ENCODE measurements around the gene ALK. TPM values are rescaled to one million over a fixed set of nuclear protein-coding genes. Genes with fewer than 3 reads are reported as not detected.

Gene ALK
- total and polyA plus RNA-seq, 10 of the 15 experiments (the other 5 are each of a cell fraction or from before 2014, with no cell fraction given): 0.11 TPM; not detected in 9

- RAD21 ChIA-PET (ENCODE audit: unreplicated experiment): no interaction called here
- H3K9me3 ChIP-seq (replicated peaks; ENCODE audit: control insufficient read depth, insufficient read depth, low read length): no peaks in the 10 kb centered on the region
- POLR2A ChIA-PET: no interaction called here
- H3K36me3 ChIP-seq (ENCODE audit: control insufficient read depth in 2 of 2, insufficient read depth in 2 of 2, low read length in 1 of 2): no peaks in the 10 kb centered on the region
- H3K4me2 ChIP-seq (ENCODE audit: control insufficient read depth, insufficient read depth): no peak overlapping the region
- DNase-seq (ENCODE audit: low read depth, low spot score): no peak
- H3K27me3 ChIP-seq (replicated peaks in 1 of 2; ENCODE audit: control insufficient read depth in 2 of 2, insufficient read depth in 2 of 2, low read length in 1 of 2): peaks cover 0 to 6% of the 10 kb centered on the region in 2 experiments; a peak in 3 of 4 replicates
- in situ Hi-C loops (cut with MboI): no loop called here
- H3K4me3 ChIP-seq: no peak overlapping the region
- CTCF ChIA-PET: no interaction called here
- H3K4me1 ChIP-seq (ENCODE audit: control insufficient read depth, insufficient read depth, low read length): no peaks in the 10 kb centered on the region
- H4K20me1 ChIP-seq (ENCODE audit: control insufficient read depth, insufficient read depth): no peaks in the 10 kb centered on the region
- H3K9ac ChIP-seq (ENCODE audit: control insufficient read depth, insufficient read depth, low read length): no peak overlapping the region
- TF ChIP-seq ATF2 (IDR thresholded peaks at IDR 0.05; ENCODE audit: low read length) (no peak), PML (IDR thresholded peaks at IDR 0.05; ENCODE audit: low read length) (no peak), IRF4 (IDR thresholded peaks at IDR 0.05; ENCODE audit: low read depth, low read length) (no peak), IKZF2 (IDR thresholded peaks at IDR 0.05) (no peak), SREBF2 (IDR thresholded peaks at IDR 0.05; ENCODE audit: low read length) (no peak), ZZZ3 (IDR thresholded peaks at IDR 0.05; ENCODE audit: control insufficient read depth, insufficient read length, low read depth) (no peak), POLR2AphosphoS2 (IDR thresholded peaks at IDR 0.05; ENCODE audit: low read depth, low read length) (no peak), NFIC (IDR thresholded peaks at IDR 0.05; ENCODE audit: low read depth, low read length) (no peak), KLF5 (IDR thresholded peaks at IDR 0.05; ENCODE audit: partially characterized antibody) (no peak), E4F1 (IDR thresholded peaks at IDR 0.05; ENCODE audit: borderline replicate concordance, partially characterized antibody) (no peak), PAX5 (IDR thresholded peaks at IDR 0.05; ENCODE audit: borderline replicate concordance, low read depth, low read length) (no peak), YBX1 (IDR thresholded peaks at IDR 0.05) (no peak), ATF7 (IDR thresholded peaks at IDR 0.05; ENCODE audit: low read depth) (no peak), NR2C2 (IDR thresholded peaks at IDR 0.05; ENCODE audit: borderline replicate concordance, control insufficient read depth, insufficient read length, low read depth) (no peak), SMAD5 (IDR thresholded peaks at IDR 0.05; ENCODE audit: low read depth) (no peak), NKRF (conservative IDR thresholded peaks at IDR 0.05) (no peak), RAD21 (IDR thresholded peaks at IDR 0.05; ENCODE audit: insufficient read depth, low read depth, low read length) (no peak), FOXM1 (IDR thresholded peaks at IDR 0.05; ENCODE audit: low read depth, low read length) (no peak)
- ATAC-seq: no peak
- WGBS (ENCODE audit: insufficient coverage, insufficient replicate concordance, low lambda C conversion rate, missing lambda C conversion rate): 42% methylated on average over 2 of the region's 2 CpGs
- SMC1A ChIA-PET (ENCODE audit: uncharacterized antibody, unreplicated experiment): no interaction called here
- H3K79me2 ChIP-seq (ENCODE audit: control insufficient read depth, insufficient read depth, low read length): no peaks in the 10 kb centered on the region
- BruUV-seq (replicated peaks): no TSS peak
- intact Hi-C loops (cut with micrococcal nuclease; ENCODE audit: unreplicated experiment): no loop called here
- H3K27ac ChIP-seq (ENCODE audit: control insufficient read depth, insufficient read depth): no peak overlapping the region
- no peak overlapping the region for H2AFZ ChIP-seq (ENCODE audit: control insufficient read depth, low read depth, low read length)
- no peak for FAIRE-seq
Measured at GRCh38 chr2:29372185-29372584, 549.2 kb downstream of the ALK start.

Data from GM12878 (cell line).